Coronary artery (tissue), 2 donors: Measurements from ENCODE around the gene EPGN.
"Not testable (repeated sequence)": the region's sequence is repeated elsewhere in the genome, so short reads cannot be mapped to it uniquely, and the experiment has no call there.

ENCODE experiments used
- DNase-seq: peaks from one replicate; pipeline ENCODE4 v3.0.0-alpha.2; 2017; ENCODE audit warnings: low spot score
- H3K27ac ChIP-seq, 2 donors: fragments of 200-600 bp; sonication (generic); one replicate each; pipeline ENCODE4 v1.5.1; 2016 to 2019
- H3K4me3 ChIP-seq: fragments of 200-600 bp; sonication (generic); 2 replicates; pipeline ENCODE4 v1.5.1; 2016; ENCODE audit warnings: mild to moderate bottlenecking, moderate library complexity
- TF ChIP-seq, protein P1 (sequence below): fragments of 200-600 bp; sonication (generic); IDR thresholded peaks from one replicate; pipeline ENCODE4 v1.5.1; 2019; ENCODE audit warnings: antibody characterized with exemption

The EPGN gene

DNA sequence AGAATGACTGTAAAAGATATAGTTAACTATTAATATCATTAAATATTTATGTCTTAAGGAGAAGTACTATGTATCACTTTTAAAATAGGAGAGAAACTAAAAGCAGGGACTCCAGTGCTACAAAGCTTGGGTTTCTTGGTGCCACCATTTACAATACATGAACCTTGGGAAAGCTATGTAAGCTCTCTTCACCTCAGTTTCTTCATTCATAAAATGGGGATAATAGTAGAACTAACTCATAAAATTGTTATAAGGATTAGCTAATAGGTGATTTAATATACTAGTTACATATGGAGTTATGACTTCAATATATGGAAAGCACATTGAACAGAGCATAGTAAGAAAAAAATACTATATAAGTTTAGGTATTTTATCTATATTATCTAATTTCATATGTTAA, 23.7 kb downstream of the EPGN start:
- Histone ChIP-seq H3K4me3 (no peak overlapping the region), H3K27ac (no peak overlapping the region)
- TF ChIP-seq, protein P1, sequence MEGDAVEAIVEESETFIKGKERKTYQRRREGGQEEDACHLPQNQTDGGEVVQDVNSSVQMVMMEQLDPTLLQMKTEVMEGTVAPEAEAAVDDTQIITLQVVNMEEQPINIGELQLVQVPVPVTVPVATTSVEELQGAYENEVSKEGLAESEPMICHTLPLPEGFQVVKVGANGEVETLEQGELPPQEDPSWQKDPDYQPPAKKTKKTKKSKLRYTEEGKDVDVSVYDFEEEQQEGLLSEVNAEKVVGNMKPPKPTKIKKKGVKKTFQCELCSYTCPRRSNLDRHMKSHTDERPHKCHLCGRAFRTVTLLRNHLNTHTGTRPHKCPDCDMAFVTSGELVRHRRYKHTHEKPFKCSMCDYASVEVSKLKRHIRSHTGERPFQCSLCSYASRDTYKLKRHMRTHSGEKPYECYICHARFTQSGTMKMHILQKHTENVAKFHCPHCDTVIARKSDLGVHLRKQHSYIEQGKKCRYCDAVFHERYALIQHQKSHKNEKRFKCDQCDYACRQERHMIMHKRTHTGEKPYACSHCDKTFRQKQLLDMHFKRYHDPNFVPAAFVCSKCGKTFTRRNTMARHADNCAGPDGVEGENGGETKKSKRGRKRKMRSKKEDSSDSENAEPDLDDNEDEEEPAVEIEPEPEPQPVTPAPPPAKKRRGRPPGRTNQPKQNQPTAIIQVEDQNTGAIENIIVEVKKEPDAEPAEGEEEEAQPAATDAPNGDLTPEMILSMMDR = no peak
- DNase-seq = no peak

DNA sequence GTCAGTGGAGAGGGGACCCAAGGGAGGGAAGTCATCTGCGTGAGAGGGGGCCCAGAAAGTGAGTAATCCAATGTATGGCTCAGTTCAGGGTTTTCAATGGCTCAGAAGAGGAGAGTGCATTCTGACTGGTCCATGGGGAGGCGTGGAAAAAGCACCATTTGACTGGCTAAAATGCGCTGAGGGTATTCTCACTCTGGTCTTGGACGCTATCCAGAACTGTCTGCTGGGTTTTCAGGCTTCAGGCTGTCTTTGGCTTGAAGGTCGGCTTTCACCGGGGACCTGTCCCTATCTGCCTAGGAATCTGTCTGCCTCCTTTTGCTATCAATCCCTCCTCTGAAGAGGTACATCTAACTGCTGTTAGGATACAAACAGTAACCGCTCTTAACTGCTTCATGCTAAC, 26.4 kb downstream of the EPGN start:
- H3K4me3 ChIP-seq = no peak overlapping the region
- DNase-seq = no peak
- TF ChIP-seq, protein P1 = no peak
- no peak overlapping the region for H3K27ac ChIP-seq

DNA sequence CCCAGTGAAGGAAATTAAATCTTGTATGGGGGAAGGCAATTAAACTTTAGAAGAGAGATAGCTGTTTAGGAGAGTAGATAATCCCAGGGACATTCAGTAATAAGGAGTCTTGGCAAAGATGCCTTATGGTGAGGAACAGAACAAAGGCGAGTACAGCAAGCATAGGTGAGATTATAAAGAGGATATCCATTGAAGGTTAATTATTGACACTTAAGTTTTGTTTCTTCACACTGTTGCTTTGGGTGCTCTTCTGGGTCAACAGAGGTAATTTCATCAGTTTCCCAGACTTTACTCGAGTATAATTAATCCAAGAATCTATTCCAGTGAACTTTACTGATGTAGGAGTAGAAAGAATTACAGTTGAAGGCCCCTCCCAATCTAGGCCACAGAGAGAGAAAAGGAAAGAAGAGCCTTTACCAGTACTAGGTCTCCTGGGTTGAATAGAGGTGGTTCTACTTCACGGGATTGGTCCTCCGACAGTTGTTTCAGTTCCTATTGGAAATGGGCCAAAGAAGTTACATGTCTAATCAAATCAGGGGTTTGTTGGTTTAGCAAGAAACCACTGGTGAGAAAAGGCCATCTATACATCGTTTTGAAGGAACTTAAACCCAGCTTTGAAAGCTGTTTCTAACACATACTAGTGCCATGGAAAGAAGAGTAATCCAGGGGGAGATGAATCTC, 27.2 kb downstream of the EPGN start:
- DNase-seq = no peak
- TF ChIP-seq, protein P1 = no peak
- Histone ChIP-seq H3K27ac (no peak overlapping the region), H3K4me3 (no peak overlapping the region)

DNA sequence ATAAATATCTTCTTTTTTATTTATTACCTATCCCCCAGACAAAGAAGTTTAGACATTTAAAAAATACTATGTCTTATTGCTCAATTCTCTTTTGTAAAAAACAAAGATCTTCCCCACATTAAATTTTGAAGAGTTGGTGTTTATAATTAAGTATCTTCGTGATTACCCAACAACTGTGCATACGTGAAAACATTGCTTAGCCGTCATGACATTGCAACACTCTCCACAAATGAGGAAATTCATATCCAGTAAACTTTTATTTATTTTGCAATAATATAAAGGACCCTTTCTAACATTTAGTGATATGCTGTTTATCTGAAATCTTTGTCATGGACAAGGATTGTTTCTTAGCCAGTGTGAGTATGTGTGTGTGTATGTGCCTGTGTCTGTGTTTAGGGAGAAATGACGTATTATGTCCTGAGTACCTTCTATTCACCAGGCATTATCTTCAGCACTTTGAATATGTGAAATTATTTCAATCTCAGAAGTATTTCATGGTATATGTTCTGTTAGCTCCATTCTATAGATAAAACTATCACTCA, 30.6 kb downstream of the EPGN start:
- DNase-seq = no peak
- Histone ChIP-seq H3K4me3 (no peak overlapping the region), H3K27ac (no peak overlapping the region)
- TF ChIP-seq, protein P1 = no peak

DNA sequence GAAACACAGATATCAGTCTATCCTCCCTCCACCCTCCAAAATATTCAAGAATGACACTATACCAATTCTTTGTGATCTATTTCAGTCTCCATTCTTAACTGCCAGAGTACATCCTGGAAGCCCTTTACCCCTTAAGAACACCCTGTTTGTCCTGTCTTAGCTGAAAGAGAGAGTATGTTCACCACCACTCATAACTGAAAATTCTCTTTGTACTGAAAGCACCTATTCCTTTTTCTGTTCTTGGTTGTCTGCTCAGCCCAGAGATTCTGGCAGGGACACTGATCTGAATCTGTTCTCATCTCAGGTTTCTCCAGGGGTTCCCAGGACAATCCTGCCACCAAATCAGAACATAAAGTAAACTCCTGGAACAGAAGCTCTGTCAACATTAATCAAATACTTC, 31.2 kb downstream of the EPGN start:
- TF ChIP-seq, protein P1 = no peak
- Histone ChIP-seq H3K27ac (no peak overlapping the region), H3K4me3 (no peak overlapping the region)
- DNase-seq = no peak

DNA sequence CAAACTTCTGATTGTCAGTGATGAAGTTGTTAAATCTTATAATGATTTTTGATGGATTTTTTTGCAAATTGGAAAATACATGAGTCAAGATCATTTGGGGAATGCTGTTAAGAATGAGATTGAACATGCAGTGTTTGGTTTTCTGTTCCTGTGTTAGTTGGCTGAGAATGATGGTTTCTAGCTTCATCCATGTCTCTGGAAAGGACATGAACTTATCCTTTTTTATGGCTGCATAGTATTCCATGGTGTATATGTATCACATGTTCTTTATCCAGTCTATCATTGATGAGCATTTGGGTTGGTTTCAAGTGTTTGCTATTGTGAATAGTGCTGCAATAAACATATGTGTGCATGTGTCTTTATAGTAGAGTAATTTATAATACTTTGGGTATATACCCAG, 32.2 kb downstream of the EPGN start:
- H3K27ac ChIP-seq, DNase-seq, H3K4me3 ChIP-seq: not testable (repeated sequence)

DNA sequence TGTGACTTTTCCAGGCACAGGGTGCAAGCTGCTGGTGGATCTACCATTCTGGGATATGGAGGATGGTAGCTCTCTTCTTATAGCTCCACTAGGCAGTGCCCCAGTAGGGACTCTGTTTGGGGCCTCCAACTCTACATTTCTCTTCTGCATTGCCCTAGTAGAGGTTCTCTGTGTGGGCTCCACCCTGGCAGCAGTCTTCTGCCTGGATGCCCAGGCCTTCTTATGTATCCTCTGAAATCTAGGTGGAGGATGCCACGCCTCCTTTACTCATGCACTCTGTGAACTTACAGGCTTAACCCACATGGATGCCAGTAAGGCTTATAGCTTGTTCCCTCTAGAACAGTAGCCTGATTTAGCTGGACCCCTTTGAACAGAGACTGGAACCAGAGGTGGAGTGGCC, 35.8 kb downstream of the EPGN start:
- no peak overlapping the region for H3K4me3 ChIP-seq
- no peak for DNase-seq
- no peak overlapping the region for H3K27ac ChIP-seq
- TF ChIP-seq, protein P1 = no peak
